ENCODE data around the gene ALDH16A1.
A peak's percentile ranks its signal among the peaks of the same experiment; 100 is the strongest.

Gene ALDH16A1

GRCh38 chr19:49491804-49492572 lies 39.0 kb downstream of the ALDH16A1 start:
- H3K27me3 ChIP-seq (ENCODE audit: control insufficient read depth, insufficient read depth, low read length), result no peaks in the 10 kb centered on the region
- 0 out of 2 replicates have a peak, but pooled peaks cover under 1% of the 10 kb centered on the region for H3K4me1 ChIP-seq (ENCODE audit: control insufficient read depth, insufficient read depth, low read length)
- H3K27ac ChIP-seq (ENCODE audit: low read depth, low read length), result no peak overlapping the region
- H3K9me3 ChIP-seq (ENCODE audit: control insufficient read depth, insufficient read depth, low read depth, low read length), result no peaks in the 10 kb centered on the region
- no peak overlapping the region for H3K4me3 ChIP-seq (ENCODE audit: low read depth, low read length)
- H3K36me3 ChIP-seq (ENCODE audit: control insufficient read depth, insufficient read depth, low read length), result peaks cover 58% of the 10 kb centered on the region
- H3K9ac ChIP-seq (ENCODE audit: low read length), result no peak overlapping the region

- Histone ChIP-seq H3K4me3 (ENCODE audit: low read depth, low read length) (no peak overlapping the region), H3K4me1 (ENCODE audit: control insufficient read depth, insufficient read depth, low read length) (peaks cover 8% of the 10 kb centered on the region), H3K27me3 (ENCODE audit: control insufficient read depth, insufficient read depth, low read length) (no peaks in the 10 kb centered on the region), H3K36me3 (ENCODE audit: control insufficient read depth, insufficient read depth, low read length) (peaks cover 64% of the 10 kb centered on the region), H3K27ac (ENCODE audit: low read depth, low read length) (no peak overlapping the region), H3K9me3 (ENCODE audit: control insufficient read depth, insufficient read depth, low read depth, low read length) (no peaks in the 10 kb centered on the region), H3K9ac (ENCODE audit: low read length) (peak overlapping the region; percentile 5)
Measured at GRCh38 chr19:49492573-49493405, 39.8 kb downstream of the ALDH16A1 start.

GRCh38 chr19:49496574-49497008 lies 43.6 kb downstream of the ALDH16A1 start:
- Histone ChIP-seq H3K36me3 (ENCODE audit: control insufficient read depth, insufficient read depth, low read length) (peaks cover 53% of the 10 kb centered on the region), H3K4me1 (ENCODE audit: control insufficient read depth, insufficient read depth, low read length) (peaks cover 35% of the 10 kb centered on the region), H3K27ac (ENCODE audit: low read depth, low read length) (peak overlapping the region; percentile 95), H3K9ac (ENCODE audit: low read length) (peak overlapping the region; percentile 93), H3K4me3 (ENCODE audit: low read depth, low read length) (peak overlapping the region; percentile 87), H3K9me3 (ENCODE audit: control insufficient read depth, insufficient read depth, low read depth, low read length) (no peaks in the 10 kb centered on the region), H3K27me3 (ENCODE audit: control insufficient read depth, insufficient read depth, low read length) (no peaks in the 10 kb centered on the region)

GRCh38 chr19:49497047-49497788 lies 44.2 kb downstream of the ALDH16A1 start:
- Histone ChIP-seq H3K4me3 (ENCODE audit: low read depth, low read length) (peak overlapping the region; percentile 87), H3K27ac (ENCODE audit: low read depth, low read length) (peak overlapping the region; percentile 95), H3K9me3 (ENCODE audit: control insufficient read depth, insufficient read depth, low read depth, low read length) (no peaks in the 10 kb centered on the region), H3K27me3 (ENCODE audit: control insufficient read depth, insufficient read depth, low read length) (no peaks in the 10 kb centered on the region), H3K9ac (ENCODE audit: low read length) (peak overlapping the region; percentile 93), H3K4me1 (ENCODE audit: control insufficient read depth, insufficient read depth, low read length) (peaks cover 35% of the 10 kb centered on the region), H3K36me3 (ENCODE audit: control insufficient read depth, insufficient read depth, low read length) (peaks cover 46% of the 10 kb centered on the region)

- Histone ChIP-seq H3K4me3 (ENCODE audit: low read depth, low read length) (peak overlapping the region; percentile 87), H3K27me3 (ENCODE audit: control insufficient read depth, insufficient read depth, low read length) (no peaks in the 10 kb centered on the region), H3K4me1 (ENCODE audit: control insufficient read depth, insufficient read depth, low read length) (peaks cover 35% of the 10 kb centered on the region), H3K27ac (ENCODE audit: low read depth, low read length) (no peak overlapping the region), H3K9me3 (ENCODE audit: control insufficient read depth, insufficient read depth, low read depth, low read length) (no peaks in the 10 kb centered on the region), H3K36me3 (ENCODE audit: control insufficient read depth, insufficient read depth, low read length) (peaks cover 41% of the 10 kb centered on the region), H3K9ac (ENCODE audit: low read length) (peak overlapping the region; percentile 93)
Measured at GRCh38 chr19:49497789-49498103, 44.7 kb downstream of the ALDH16A1 start.

GRCh38 chr19:49498475-49498874 lies 45.5 kb downstream of the ALDH16A1 start:
- Histone ChIP-seq H3K9ac (ENCODE audit: low read length) (peak overlapping the region; percentile 93), H3K4me3 (ENCODE audit: low read depth, low read length) (peak overlapping the region; percentile 87; the same call in 1 of the 2 replicates), H3K36me3 (ENCODE audit: control insufficient read depth, insufficient read depth, low read length) (peaks cover 40% of the 10 kb centered on the region), H3K4me1 (ENCODE audit: control insufficient read depth, insufficient read depth, low read length) (peaks cover 35% of the 10 kb centered on the region), H3K27me3 (ENCODE audit: control insufficient read depth, insufficient read depth, low read length) (no peaks in the 10 kb centered on the region), H3K27ac (ENCODE audit: low read depth, low read length) (no peak overlapping the region), H3K9me3 (ENCODE audit: control insufficient read depth, insufficient read depth, low read depth, low read length) (no peaks in the 10 kb centered on the region)

GRCh38 chr19:49499030-49499670 lies 46.1 kb downstream of the ALDH16A1 start:
- Histone ChIP-seq H3K27me3 (ENCODE audit: control insufficient read depth, insufficient read depth, low read length) (no peaks in the 10 kb centered on the region), H3K4me1 (ENCODE audit: control insufficient read depth, insufficient read depth, low read length) (peaks cover 35% of the 10 kb centered on the region), H3K36me3 (ENCODE audit: control insufficient read depth, insufficient read depth, low read length) (peaks cover 40% of the 10 kb centered on the region), H3K27ac (ENCODE audit: low read depth, low read length) (no peak overlapping the region; the same call in 1 of the 2 replicates), H3K9ac (ENCODE audit: low read length) (peak overlapping the region; percentile 43), H3K9me3 (ENCODE audit: control insufficient read depth, insufficient read depth, low read depth, low read length) (no peaks in the 10 kb centered on the region), H3K4me3 (ENCODE audit: low read depth, low read length) (no peak overlapping the region)

GRCh38 chr19:49502866-49503581 lies 50.0 kb downstream of the ALDH16A1 start:
- no peak overlapping the region for H3K27ac ChIP-seq (ENCODE audit: low read depth, low read length)
- peaks cover 25% of the 10 kb centered on the region for H3K4me1 ChIP-seq (ENCODE audit: control insufficient read depth, insufficient read depth, low read length)
- no peaks in the 10 kb centered on the region for H3K9me3 ChIP-seq (ENCODE audit: control insufficient read depth, insufficient read depth, low read depth, low read length)
- H3K27me3 ChIP-seq (ENCODE audit: control insufficient read depth, insufficient read depth, low read length), result no peaks in the 10 kb centered on the region
- no peak overlapping the region for H3K4me3 ChIP-seq (ENCODE audit: low read depth, low read length)
- H3K36me3 ChIP-seq (ENCODE audit: control insufficient read depth, insufficient read depth, low read length), result peaks cover 23% of the 10 kb centered on the region
- H3K9ac ChIP-seq (ENCODE audit: low read length), result no peak overlapping the region

GRCh38 chr19:49503582-49503962 lies 50.5 kb downstream of the ALDH16A1 start:
- Histone ChIP-seq H3K9ac (ENCODE audit: low read length) (no peak overlapping the region), H3K4me3 (ENCODE audit: low read depth, low read length) (no peak overlapping the region), H3K27me3 (ENCODE audit: control insufficient read depth, insufficient read depth, low read length) (no peaks in the 10 kb centered on the region), H3K27ac (ENCODE audit: low read depth, low read length) (no peak overlapping the region), H3K9me3 (ENCODE audit: control insufficient read depth, insufficient read depth, low read depth, low read length) (peaks cover 2% of the 10 kb centered on the region; the same call in 1 of the 2 replicates), H3K36me3 (ENCODE audit: control insufficient read depth, insufficient read depth, low read length) (peaks cover 18% of the 10 kb centered on the region), H3K4me1 (ENCODE audit: control insufficient read depth, insufficient read depth, low read length) (peaks cover 23% of the 10 kb centered on the region)

GRCh38 chr19:49506575-49507105 lies 53.6 kb downstream of the ALDH16A1 start:
- H3K4me1 ChIP-seq (ENCODE audit: control insufficient read depth, insufficient read depth, low read length), result 0 out of 2 replicates have a peak, but pooled peaks cover 3% of the 10 kb centered on the region
- H3K9me3 ChIP-seq (ENCODE audit: control insufficient read depth, insufficient read depth, low read depth, low read length), result peaks cover 2% of the 10 kb centered on the region; the same call in 1 of the 2 replicates
- no peak overlapping the region for H3K27ac ChIP-seq (ENCODE audit: low read depth, low read length)
- no peak overlapping the region for H3K9ac ChIP-seq (ENCODE audit: low read length)
- no peaks in the 10 kb centered on the region for H3K36me3 ChIP-seq (ENCODE audit: control insufficient read depth, insufficient read depth, low read length)
- 0 out of 2 replicates have a peak overlapping the region, but pooled peaks have one; percentile 4 for H3K4me3 ChIP-seq (ENCODE audit: low read depth, low read length)
- no peaks in the 10 kb centered on the region for H3K27me3 ChIP-seq (ENCODE audit: control insufficient read depth, insufficient read depth, low read length)

Data from HUES6 (cell line).